ENCODE results near the gene PRR5. TPM values are rescaled to one million over a fixed set of nuclear protein-coding genes. Genes with fewer than 3 reads are reported as not detected.

Gene PRR5
- total and polyA plus RNA-seq, 2 of the 13 experiments (the other 11 are each of a cell fraction or from before 2014, with no cell fraction given), result 11.6 to 27.5 TPM

DNA sequence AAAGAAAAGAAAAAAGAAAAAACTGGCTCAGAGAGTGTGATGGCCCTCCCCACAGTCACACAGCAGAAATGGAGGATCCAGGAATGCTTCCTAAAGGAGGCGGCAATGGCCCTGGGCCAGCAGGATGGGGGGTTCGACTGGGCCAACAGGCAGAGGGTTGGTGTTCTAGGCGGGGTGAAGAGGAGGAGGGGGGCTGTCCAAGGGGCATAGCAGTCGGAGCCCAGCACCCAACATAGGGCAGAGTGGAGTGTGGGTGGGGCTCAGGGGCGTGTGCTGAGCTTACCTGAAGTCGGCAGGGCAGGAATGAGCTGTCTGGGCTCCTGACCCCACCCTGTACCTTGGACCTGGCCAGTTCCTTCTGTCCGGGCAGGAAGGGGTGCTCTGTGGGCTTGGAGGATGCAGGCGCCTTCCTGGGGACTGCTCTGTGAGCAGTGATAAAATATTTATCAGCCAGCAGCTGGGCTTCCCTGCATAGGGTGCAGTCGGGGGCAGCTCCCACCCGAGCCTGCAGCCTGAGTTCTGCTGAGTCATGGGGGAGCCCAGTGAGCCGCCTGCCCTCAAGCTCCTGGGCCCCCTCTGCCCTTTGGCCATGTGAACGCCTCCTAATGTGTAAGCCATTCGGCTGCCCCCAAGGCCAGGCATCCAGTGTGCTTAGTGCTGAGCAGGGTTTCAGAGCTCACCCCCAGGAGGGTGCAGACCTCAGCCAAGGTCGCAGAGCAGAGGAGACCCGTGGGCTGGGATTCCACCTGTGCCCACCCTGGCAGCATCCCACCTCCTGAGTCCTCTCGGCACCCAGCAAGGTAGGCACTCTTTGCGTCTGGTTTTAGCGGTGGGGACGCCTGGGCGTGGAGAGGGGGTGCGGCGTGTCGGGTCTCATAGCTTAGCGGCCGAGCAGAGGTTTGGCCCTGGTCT is 25.3 kb upstream of the PRR5 start (continued):
- TF ChIP-seq ZNF446 (CRISPR knock-in tag; IDR thresholded peaks at IDR 0.05), result peak; percentile 70; the same call in 1 of the 2 replicates
- peak; percentile 71; the same call in 1 of the 2 replicates for TF ChIP-seq GFI1 (CRISPR knock-in tag; IDR thresholded peaks at IDR 0.05; ENCODE audit: borderline replicate concordance)
- TF ChIP-seq, protein P1, sequence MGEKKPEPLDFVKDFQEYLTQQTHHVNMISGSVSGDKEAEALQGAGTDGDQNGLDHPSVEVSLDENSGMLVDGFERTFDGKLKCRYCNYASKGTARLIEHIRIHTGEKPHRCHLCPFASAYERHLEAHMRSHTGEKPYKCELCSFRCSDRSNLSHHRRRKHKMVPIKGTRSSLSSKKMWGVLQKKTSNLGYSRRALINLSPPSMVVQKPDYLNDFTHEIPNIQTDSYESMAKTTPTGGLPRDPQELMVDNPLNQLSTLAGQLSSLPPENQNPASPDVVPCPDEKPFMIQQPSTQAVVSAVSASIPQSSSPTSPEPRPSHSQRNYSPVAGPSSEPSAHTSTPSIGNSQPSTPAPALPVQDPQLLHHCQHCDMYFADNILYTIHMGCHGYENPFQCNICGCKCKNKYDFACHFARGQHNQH (CRISPR knock-in tag; IDR thresholded peaks at IDR 0.05), result peak; percentile 69; the same call in 1 of the 2 replicates
- TF ChIP-seq, protein P2, sequence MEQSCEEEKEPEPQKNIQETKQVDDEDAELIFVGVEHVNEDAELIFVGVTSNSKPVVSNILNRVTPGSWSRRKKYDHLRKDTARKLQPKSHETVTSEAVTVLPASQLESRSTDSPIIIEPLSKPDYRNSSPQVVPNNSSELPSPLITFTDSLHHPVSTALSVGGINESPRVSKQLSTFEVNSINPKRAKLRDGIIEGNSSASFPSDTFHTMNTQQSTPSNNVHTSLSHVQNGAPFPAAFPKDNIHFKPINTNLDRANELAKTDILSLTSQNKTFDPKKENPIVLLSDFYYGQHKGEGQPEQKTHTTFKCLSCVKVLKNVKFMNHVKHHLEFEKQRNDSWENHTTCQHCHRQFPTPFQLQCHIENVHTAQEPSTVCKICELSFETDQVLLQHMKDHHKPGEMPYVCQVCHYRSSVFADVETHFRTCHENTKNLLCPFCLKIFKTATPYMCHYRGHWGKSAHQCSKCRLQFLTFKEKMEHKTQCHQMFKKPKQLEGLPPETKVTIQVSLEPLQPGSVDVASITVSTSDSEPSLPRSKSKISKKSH (CRISPR knock-in tag; IDR thresholded peaks at IDR 0.05; ENCODE audit: borderline replicate concordance), result 0 out of 2 replicates have a peak, but pooled peaks have one; percentile 53
- TF ChIP-seq, protein P3, sequence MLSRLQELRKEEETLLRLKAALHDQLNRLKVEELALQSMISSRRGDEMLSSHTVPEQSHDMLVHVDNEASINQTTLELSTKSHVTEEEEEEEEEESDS (CRISPR knock-in tag; IDR thresholded peaks at IDR 0.05; ENCODE audit: borderline replicate concordance), result no peak
- 0 out of 2 replicates have a peak, but pooled peaks have one; percentile 57 for TF ChIP-seq ZNF709 (CRISPR knock-in tag; IDR thresholded peaks at IDR 0.05)
- no peak for TF ChIP-seq NR2C2 (CRISPR knock-in tag; IDR thresholded peaks at IDR 0.05; ENCODE audit: borderline replicate concordance)
- peak; percentile 41; the same call in 1 of the 2 replicates for TF ChIP-seq ZNF121 (CRISPR knock-in tag; IDR thresholded peaks at IDR 0.05)
- TF ChIP-seq ZBTB25 (CRISPR knock-in tag; IDR thresholded peaks at IDR 0.05), result no peak
- TF ChIP-seq ISL2 (CRISPR knock-in tag; IDR thresholded peaks at IDR 0.05), result peak; percentile 59; the same call in 1 of the 2 replicates
- TF ChIP-seq NCOA1 (CRISPR knock-in tag; IDR thresholded peaks at IDR 0.05), result no peak
- peak; percentile 63; the same call in 1 of the 2 replicates for TF ChIP-seq NR2F6 (IDR thresholded peaks at IDR 0.05)
- peak; percentile 36; the same call in 1 of the 2 replicates for TF ChIP-seq NR2F6 (CRISPR knock-in tag; IDR thresholded peaks at IDR 0.05)
- peak; percentile 65; the same call in 1 of the 2 replicates for TF ChIP-seq TGIF2 (CRISPR knock-in tag; IDR thresholded peaks at IDR 0.05)
- TF ChIP-seq ARHGAP35 (CRISPR knock-in tag; IDR thresholded peaks at IDR 0.05; ENCODE audit: borderline replicate concordance), result no peak; the same call in 1 of the 2 replicates
- TF ChIP-seq ZNF274 (CRISPR knock-in tag; IDR thresholded peaks at IDR 0.05), result no peak
- TF ChIP-seq PHF8 (CRISPR knock-in tag; IDR thresholded peaks at IDR 0.05), result peak; percentile 58; the same call in 1 of the 2 replicates
- TF ChIP-seq ZMYM4 (CRISPR knock-in tag; IDR thresholded peaks at IDR 0.05), result no peak; the same call in 1 of the 2 replicates
- TF ChIP-seq SKIL (CRISPR knock-in tag; IDR thresholded peaks at IDR 0.05; ENCODE audit: borderline replicate concordance), result no peak
- no peak for TF ChIP-seq SMARCE1 (IDR thresholded peaks at IDR 0.05; ENCODE audit: borderline replicate concordance)
- TF ChIP-seq ZSCAN22 (CRISPR knock-in tag; IDR thresholded peaks at IDR 0.05), result no peak
- TF ChIP-seq TBX3 (IDR thresholded peaks at IDR 0.05; ENCODE audit: borderline replicate concordance), result no peak
- TF ChIP-seq SNRNP70 (IDR thresholded peaks at IDR 0.05; ENCODE audit: low read depth, low read length), result no peak
